ENCODE data around the gene JAG1. TPM values are rescaled to one million over a fixed set of nuclear protein-coding genes. Genes with fewer than 3 reads are reported as not detected.

The JAG1 gene
- total RNA-seq, 4 donors from 2014 or later: 64.2 to 153 (median 85.7) TPM

DNA sequence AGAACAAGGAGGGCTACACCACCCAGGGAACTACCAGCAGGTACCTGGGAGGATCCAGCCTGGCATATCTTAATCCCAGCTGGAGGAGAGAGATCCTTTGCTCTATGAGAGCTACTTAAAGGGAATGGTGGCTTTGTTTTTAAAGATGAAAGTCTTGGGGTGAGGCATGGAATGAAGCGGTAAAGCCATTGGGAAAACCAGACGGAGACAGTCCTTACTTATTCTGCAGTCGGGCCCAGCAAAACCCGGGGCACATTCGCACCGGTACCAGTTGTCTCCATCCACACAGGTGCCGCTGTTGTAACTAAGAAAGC is 30.3 kb downstream of the JAG1 start:
- TF ChIP-seq, protein P1, sequence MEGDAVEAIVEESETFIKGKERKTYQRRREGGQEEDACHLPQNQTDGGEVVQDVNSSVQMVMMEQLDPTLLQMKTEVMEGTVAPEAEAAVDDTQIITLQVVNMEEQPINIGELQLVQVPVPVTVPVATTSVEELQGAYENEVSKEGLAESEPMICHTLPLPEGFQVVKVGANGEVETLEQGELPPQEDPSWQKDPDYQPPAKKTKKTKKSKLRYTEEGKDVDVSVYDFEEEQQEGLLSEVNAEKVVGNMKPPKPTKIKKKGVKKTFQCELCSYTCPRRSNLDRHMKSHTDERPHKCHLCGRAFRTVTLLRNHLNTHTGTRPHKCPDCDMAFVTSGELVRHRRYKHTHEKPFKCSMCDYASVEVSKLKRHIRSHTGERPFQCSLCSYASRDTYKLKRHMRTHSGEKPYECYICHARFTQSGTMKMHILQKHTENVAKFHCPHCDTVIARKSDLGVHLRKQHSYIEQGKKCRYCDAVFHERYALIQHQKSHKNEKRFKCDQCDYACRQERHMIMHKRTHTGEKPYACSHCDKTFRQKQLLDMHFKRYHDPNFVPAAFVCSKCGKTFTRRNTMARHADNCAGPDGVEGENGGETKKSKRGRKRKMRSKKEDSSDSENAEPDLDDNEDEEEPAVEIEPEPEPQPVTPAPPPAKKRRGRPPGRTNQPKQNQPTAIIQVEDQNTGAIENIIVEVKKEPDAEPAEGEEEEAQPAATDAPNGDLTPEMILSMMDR (IDR thresholded peaks at IDR 0.05): no peak
- DNase-seq (ENCODE audit: low spot score): no peak
- ATAC-seq (ENCODE audit: low FRiP score): no peak

DNA sequence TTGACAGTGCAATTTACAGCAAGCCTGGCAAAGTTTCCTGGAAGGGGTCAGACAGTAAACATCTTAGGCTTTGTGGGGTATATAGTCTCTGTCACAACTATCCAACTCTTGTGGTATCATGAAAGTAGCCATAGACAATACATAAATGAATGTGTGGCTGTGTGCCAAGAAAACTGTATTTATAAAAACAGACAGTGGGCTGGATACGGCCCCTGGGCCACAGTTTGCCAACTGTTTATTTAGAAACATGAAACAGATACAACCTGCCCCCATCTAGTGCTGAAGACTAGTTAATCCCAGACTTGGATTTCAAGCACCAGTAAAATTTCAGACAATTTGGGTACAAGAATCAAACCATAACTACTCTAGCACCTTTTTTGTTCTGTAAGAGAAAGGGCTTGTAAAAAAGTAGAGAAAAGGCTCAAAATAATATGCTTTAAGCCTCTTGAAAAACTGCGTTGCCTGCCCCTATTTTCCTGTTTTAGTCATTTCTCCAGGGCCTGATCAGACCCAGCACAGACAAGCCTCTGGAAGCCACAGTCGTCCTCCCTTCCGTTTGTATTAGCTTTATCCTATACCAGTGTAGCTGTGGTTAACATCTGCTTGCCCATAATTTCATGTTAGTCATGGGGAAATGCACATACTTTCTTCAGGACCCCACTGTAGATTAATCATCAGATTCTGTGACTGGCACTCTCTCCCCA is 30.8 kb downstream of the JAG1 start:
- DNase-seq (ENCODE audit: low spot score) (no peak), ATAC-seq (ENCODE audit: low FRiP score) (no peak)
- TF ChIP-seq, protein P1 (IDR thresholded peaks at IDR 0.05): no peak

DNA sequence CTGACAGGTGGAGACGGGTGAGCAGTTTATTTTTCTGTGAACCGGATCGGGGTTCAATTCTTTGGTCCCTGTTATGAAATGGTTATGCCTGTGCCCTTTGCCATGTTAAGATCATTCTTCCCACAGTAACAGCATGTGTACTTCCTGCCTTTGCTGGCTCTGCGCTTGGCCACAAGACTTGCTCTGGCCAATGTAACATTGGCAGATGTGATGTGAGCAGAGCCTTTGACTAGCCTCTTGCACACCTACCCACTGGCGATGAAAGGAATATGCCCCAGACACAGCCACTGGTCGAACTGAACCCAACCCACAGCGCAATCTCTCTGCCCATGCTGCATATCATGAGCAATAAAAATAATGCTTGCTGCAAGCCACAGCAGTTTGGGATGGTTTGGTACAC is 31.9 kb downstream of the JAG1 start:
- TF ChIP-seq, protein P1 (IDR thresholded peaks at IDR 0.05): no peak
- ATAC-seq (ENCODE audit: low FRiP score) (no peak), DNase-seq (ENCODE audit: low spot score) (no peak)

DNA sequence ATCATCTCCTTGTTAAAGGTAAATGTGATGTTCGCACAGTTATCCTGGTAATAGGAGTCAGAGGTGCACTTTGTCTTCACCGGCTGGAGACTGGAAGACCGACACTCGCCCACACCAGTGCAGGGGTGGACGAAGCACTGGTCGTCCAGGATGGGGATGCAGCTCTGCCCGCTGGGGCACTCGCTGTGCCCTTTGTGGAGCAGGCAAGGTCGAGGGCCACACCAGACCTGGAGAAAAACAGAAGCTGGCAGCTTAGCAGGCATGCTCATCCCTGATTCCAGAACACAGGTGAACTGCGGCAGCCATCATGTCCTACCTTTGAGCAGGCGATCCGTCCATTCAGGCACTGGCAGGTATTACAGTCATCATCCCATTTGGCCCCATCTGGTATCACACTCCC is 32.3 kb downstream of the JAG1 start:
- no peak for ATAC-seq (ENCODE audit: low FRiP score)
- TF ChIP-seq, protein P1 (IDR thresholded peaks at IDR 0.05): no peak

DNA sequence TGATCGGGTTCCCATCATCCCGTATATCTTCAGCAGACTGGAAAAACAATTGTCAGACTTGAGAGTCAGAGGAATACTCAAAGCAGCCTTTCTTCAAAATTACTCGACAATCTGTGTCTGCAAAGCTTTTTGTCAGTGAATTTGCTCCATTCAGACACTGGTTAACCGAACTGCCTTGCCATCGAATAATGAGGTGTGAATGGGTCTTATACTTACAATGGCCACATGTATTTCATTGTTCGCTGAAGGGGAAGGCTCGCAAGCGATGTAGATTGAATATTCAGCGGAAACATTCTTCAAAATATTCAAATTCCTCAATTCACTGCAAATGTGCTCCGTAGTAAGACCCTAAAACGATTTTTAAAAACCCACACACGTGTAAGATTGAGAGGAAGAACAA is 32.9 kb downstream of the JAG1 start:
- DNase-seq (ENCODE audit: low spot score) (no peak), ATAC-seq (ENCODE audit: low FRiP score) (no peak)
- TF ChIP-seq, protein P1 (IDR thresholded peaks at IDR 0.05): no peak

More for the DNA sequence above, 32.3 kb downstream of the JAG1 start:
- no peak for DNase-seq (ENCODE audit: low spot score)

DNA sequence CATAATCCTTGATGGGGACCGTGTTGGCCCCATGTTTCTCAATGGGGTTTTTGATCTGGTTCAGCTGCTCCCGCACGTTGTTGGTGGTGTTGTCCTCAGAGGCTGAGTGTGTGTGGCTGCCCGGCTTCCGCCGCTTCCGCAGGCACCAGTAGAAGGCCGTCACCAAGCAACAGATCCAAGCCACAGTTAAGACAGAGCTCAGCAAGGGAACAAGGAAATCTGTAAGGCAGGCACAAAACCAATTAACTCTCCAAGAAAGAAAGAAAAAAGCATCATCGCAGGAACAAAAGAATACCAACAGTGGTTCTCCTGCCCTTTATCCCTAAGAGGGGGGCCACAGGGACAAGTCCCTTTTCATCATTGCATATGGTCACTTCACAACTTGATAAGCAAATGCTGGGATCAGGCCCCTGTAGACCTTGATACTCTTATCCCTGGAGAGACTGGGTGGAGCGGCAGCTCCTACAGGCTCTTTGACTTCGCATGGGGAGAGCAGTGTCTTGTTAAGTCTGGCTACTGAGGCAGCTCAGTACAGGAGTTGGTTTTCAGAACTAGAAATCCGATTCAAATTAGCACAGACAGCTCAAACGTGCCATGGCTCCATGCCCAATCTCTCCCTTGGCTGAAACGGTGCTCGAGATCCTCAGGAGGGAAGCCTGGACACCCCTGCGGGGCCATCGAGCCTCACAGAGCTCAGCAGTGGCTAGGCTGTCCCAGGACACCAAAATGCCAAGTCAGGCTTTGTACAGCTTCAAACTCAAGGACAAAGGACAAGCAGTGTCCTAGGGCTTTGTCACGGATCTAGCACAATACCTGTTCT is 33.9 kb downstream of the JAG1 start:
- ATAC-seq (ENCODE audit: low FRiP score) (no peak), DNase-seq (ENCODE audit: low spot score) (no peak)
- TF ChIP-seq, protein P1 (IDR thresholded peaks at IDR 0.05): no peak

Data from omental fat pad (tissue), 4 donors.